GM18870 (cell line): ENCODE results near the gene TINAG.
A peak's percentile ranks its signal among the peaks of the same experiment; 100 is the strongest.

ENCODE experiments used
- ATAC-seq: cut with Tn5 transposase; IDR thresholded peaks from one replicate; pipeline ENCODE4 v1.9.1; 2021; ENCODE audit warnings: moderate library complexity; ENCODE audit not compliant: unreplicated experiment

The TINAG gene

GRCh38 chr6:54426995-54427394 lies 118.8 kb downstream of the TINAG start:
- ATAC-seq = peak; percentile 18

- ATAC-seq = no peak
Measured at GRCh38 chr6:54427396-54427937, 119.2 kb downstream of the TINAG start.

GRCh38 chr6:54428431-54428830 lies 120.2 kb downstream of the TINAG start:
- peak; percentile 88 for ATAC-seq

- ATAC-seq = no peak
Measured at GRCh38 chr6:54431466-54431865, 123.2 kb downstream of the TINAG start.
